Posterior vena cava (tissue), 2 donors: ENCODE results near the gene SLC35D2. TPM values are rescaled to one million over a fixed set of nuclear protein-coding genes. Genes with fewer than 3 reads are reported as not detected.

Experiments used
- DNase-seq: peaks from one replicate; pipeline ENCODE4 v3.0.0-alpha.2; 2020; ENCODE audit warnings: low spot score
- intact Hi-C, 2 donors: fragments of 100-400 bp; cut with DNase I; formaldehyde crosslinking; loops; one replicate each; pipeline versions ENCODE4 v1.14.1 to v1.14.2; 2022 to 2023
- total RNA-seq, 2 donors: library from RNA; stranded (reverse); fragmentation: NEBNext Ultra II Directional; extraction: Animal tissue kit (Norgen Biotek cat#: 25700); gene quantifications; one replicate each; pipeline ENCODE4 v1.2.1, GENCODE V29; 2021
- donor health status: DM: yes; HTN: yes; CAD: no.
- donor health status: DM: yes; HTN: yes; CAD: no.

Gene SLC35D2
- total RNA-seq, 2 donors from 2014 or later, result 13.2 to 15.7 TPM

- no peak for DNase-seq
- intact Hi-C loops, result no loop called here
Measured at GRCh38 chr9:96411129-96411838, 27.8 kb upstream of the SLC35D2 start.

DNA sequence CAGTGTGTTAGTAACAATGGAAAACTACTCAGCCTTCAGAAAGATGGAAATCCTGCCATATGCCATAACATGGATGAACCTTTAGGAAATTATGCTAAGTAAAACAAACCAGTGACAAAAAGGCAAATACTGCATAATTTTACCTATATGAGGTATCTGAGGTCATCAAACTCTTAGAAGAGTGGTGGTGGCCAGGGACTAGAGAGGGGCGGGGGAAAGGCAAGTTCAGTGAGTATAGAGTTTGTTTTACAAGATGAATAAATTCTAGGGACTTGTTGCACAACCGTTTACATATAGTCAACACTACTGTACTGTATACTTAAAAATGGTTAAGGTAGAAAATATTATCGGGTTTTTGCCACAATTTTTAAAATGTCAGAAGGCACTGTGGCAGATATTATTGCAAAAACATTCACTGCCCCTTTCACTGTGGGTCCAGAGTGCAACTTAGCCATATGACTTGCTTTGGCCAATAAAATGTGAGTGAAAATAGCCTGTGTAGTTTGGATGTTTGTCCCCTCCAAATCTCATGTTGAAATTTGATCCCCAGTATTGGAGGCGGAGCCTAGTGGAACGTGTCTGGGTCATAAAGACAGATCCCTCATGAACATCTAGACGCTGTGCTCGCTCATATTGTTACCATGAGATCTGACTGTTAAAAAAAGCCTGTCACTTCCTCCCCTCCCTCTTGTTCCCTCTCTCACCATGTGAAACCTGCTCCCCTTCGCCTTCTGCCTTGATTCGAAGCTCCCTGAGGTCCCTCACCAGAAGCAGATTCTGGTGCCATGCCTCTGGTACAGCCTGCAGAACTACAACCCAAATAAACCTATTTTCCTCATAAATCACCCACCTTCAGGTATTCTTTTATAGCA lies 25.1 kb upstream of the SLC35D2 start:
- DNase-seq, result no peak
- intact Hi-C loops, result no loop called here

- intact Hi-C loops, result no loop called here
Measured at GRCh38 chr9:96400132-96400910, 16.8 kb upstream of the SLC35D2 start.

GRCh38 chr9:96399325-96399633 lies 15.8 kb upstream of the SLC35D2 start:
- DNase-seq, result no peak
- intact Hi-C loops, result no loop called here

More at GRCh38 chr9:96400132-96400910, 16.8 kb upstream of the SLC35D2 start:
- no peak for DNase-seq

- intact Hi-C loops, result no loop called here
- DNase-seq, result no peak
Measured at GRCh38 chr9:96398582-96399324, 15.2 kb upstream of the SLC35D2 start.

DNA sequence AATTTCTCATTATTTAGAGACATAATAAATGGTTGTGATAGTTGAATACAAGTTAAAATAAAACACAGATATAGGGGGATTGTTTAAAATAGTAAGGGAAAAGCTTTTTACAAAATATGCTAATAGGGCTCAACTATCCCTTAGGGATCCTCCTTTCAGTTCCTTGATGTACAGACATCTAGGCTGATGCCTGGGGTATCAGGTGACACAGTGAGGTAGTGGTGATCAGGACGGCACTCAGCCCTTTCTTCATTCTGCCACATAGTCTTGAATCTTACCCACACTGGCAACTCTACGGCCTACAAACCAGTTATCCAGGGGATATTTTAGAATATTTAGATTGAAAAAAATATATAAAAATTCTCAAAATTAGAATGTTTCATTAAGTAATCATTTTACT lies 12.5 kb upstream of the SLC35D2 start:
- no peak for DNase-seq
- intact Hi-C loops, result no loop called here

GRCh38 chr9:96394832-96395496 lies 11.5 kb upstream of the SLC35D2 start:
- no peak for DNase-seq
- intact Hi-C loops, result no loop called here

DNA sequence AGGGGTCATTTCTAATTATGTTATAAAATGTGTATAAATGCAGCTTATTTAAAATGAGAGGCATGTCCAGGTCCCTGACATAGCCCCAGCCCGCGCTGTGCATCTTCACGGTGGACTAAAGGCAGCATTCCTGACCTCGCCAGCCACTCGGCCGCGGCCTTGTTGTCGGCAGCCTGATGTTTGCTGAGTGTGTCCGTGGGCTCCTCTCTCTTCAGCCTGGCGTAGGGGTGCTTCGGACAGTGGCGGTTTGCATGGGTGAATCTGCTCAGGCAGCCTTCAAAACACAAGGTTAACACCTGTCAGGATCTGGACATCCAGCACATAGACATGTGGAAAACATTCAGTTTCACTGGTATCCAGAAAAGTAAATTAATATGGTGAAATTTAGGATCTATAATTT lies 8.8 kb upstream of the SLC35D2 start:
- intact Hi-C loops, result no loop called here
- DNase-seq, result no peak

GRCh38 chr9:96391021-96391765 lies 7.7 kb upstream of the SLC35D2 start:
- intact Hi-C loops, result no loop called here
- DNase-seq, result no peak

DNA sequence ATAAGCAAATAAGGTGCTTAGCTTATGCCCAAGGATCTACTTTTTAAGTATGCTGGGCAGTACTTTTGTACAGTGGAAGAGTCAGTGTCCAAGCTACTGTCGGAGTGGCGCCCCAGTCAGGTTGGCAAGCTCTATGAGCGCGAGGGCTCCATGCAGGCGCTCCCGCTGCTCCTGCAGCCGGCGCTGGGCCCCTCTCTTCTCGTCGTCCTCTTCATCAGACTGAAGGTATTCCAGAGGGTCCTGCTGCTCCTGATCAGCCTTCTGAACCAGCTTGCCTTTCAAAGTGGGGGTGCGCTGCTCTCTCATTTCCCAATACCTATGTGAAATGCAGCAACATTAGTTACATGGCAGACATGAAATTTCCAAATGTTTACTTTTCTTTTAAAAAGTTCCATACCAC lies 4.6 kb upstream of the SLC35D2 start:
- intact Hi-C loops, result no loop called here
- no peak for DNase-seq

DNA sequence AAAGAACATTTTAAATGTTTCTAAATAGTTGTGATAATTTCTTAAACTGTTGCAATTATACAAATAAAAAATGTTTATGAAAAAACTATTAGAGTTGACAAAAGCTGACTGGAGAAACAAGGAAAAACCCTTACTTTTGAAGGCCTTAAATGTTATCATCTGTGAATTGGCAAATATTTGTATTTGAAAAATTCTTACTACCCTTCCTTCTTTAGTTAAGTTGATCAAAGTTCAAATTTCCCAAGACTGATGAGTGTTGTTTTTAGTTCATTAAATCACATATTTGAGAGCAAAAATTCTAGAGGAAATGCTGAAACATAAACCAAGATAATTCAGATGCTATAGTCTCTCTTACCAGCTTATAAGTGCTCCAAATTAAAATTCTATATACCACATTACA lies 2.6 kb upstream of the SLC35D2 start:
- intact Hi-C loops, result no loop called here
- DNase-seq, result no peak

DNA sequence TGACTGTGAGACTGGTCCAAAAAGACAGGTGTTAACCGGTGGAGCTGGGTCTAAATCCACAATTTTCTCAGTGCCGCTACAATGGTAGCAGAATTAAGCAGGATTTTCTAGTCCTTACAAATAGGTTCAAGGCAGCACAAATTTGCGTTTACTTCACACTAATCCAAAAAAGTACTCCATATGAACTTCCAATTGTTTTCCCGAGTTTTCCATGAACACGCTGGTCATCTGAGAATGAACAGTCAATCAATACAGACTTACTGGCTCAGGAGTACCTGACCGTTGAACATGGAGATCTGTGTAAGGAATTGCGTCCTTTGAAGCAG lies 709 bp downstream of the SLC35D2 start:
- DNase-seq, result no peak
- intact Hi-C loops, result no loop called here

DNA sequence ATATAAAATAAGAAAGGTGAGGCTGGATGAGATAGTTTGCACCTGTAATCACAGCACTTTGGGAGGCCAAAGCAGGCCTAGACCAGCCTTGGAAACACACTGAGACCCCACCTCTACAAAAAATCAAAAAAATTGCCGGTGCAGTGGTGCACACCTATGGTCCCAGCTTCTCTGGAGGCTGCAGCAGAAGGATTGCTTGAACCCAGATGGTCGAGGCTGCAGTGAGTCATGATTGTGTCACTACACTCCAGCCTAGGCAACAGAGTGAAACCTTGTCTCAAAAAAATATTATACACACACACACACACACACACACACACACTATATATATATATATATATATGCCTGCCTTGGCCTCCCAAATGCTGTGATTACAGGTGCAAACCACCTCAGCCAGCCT lies 1.3 kb downstream of the SLC35D2 start:
- intact Hi-C loops, result no loop called here
- DNase-seq, result no peak

GRCh38 chr9:96381696-96382095 lies 1.8 kb downstream of the SLC35D2 start:
- no peak for DNase-seq
- intact Hi-C loops, result no loop called here

- intact Hi-C loops, result no loop called here
- no peak for DNase-seq
Measured at GRCh38 chr9:96381125-96381524, 2.4 kb downstream of the SLC35D2 start.

DNA sequence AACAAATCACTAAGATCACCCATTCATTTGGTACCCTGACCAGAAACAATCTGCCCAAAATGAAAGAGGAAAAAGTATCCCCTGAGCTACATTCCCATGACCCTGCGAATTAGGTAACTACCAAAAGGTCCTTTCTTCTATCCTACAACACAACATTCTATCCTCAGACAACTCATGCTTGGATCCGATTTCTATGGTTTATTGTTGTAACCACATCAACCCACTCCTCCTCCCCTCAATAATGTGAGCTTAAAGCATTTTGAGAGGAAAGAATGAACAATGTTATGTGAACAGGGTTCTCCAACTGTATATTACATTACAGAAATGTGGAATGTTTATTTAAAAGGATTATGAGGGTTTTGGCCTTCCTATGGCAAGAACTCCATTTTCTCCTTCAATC lies 4.0 kb downstream of the SLC35D2 start:
- no peak for DNase-seq
- intact Hi-C loops, result no loop called here

- intact Hi-C loops, result no loop called here
- DNase-seq, result no peak
Measured at GRCh38 chr9:96378187-96378586, 5.3 kb downstream of the SLC35D2 start.
